ENCODE measurements around the gene TAF4.

DNA sequence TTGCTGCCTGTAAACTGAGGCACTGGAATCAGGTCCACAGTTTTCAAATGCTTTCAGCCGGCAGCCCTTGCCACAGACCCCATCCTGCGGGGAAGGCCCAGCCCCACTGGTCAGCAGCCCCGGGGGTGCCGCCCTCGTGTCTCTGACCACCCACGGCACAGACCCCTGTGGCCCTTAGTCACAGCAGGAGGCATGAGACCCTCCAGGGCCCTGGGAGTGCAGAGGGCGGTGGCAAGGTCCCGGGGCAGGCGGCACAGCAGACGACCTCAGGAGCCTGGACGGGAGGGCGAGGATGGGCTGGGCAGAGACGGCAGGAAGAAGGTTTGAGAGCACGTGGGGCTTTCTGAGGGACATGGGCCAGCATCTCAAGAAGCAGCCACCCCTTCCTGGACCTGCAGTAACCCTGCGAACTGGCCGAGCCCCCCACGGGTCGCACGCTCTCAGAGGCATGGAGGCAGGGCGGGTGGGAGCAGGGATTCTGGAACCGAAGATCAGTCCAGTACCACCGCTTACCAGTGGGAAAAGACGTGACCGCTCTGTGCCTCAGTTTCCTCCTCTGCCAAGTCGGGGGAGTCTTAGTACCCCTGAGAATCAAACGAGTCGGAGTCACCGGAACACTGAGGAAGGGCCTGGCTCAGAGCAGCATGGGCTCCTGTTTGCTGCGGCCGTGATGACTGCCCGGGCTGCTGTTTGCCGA, 140.7 kb downstream of the TAF4 start:
- no peak for TF ChIP-seq CTCF (IDR thresholded peaks at IDR 0.05)
- TF ChIP-seq POLR2A (IDR thresholded peaks at IDR 0.05) = no peak

Data from testis (tissue), 2 donors.